Ishikawa (cell line): Measurements from ENCODE around the gene CCT6B.

Source experiments
- CEBPB ChIP-seq: IDR thresholded peaks from 2 replicates; pipeline ENCODE4 v1.6.1; 2012
- CREB1 ChIP-seq: IDR thresholded peaks from 2 replicates; pipeline ENCODE4 v1.6.1; 2012; ENCODE audit warnings: low read depth
- EGR1 ChIP-seq: IDR thresholded peaks from 2 replicates; pipeline ENCODE4 v1.6.1; 2012
- EP300 ChIP-seq: IDR thresholded peaks from 2 replicates; pipeline ENCODE4 v1.6.1; 2012; ENCODE audit warnings: borderline replicate concordance
- FOXM1 ChIP-seq: IDR thresholded peaks from 2 replicates; pipeline ENCODE4 v1.6.1; 2012; ENCODE audit warnings: low read depth, borderline replicate concordance
- MAX ChIP-seq: IDR thresholded peaks from 2 replicates; pipeline ENCODE4 v1.6.1; 2012
- NFIC ChIP-seq: IDR thresholded peaks from 2 replicates; pipeline ENCODE4 v1.6.1; 2012
- RAD21 ChIP-seq: IDR thresholded peaks from 2 replicates; pipeline ENCODE4 v1.6.1; 2012; ENCODE audit warnings: low read depth
- REST ChIP-seq: IDR thresholded peaks from 2 replicates; pipeline ENCODE4 v1.6.1; 2012; ENCODE audit warnings: low read depth, mild to moderate bottlenecking
- TAF1 ChIP-seq: IDR thresholded peaks from 2 replicates; pipeline ENCODE4 v1.6.1; 2012; ENCODE audit warnings: low read depth, mild to moderate bottlenecking
- TCF12 ChIP-seq: IDR thresholded peaks from 2 replicates; pipeline ENCODE4 v1.6.1; 2012; ENCODE audit warnings: low read depth
- TEAD4 ChIP-seq: IDR thresholded peaks from 2 replicates; pipeline ENCODE4 v1.6.1; 2012
- USF1 ChIP-seq: IDR thresholded peaks from 2 replicates; pipeline ENCODE4 v1.6.1; 2012
- YY1 ChIP-seq: IDR thresholded peaks from 2 replicates; pipeline ENCODE4 v1.6.1; 2012; ENCODE audit warnings: low read depth
- ZBTB7A ChIP-seq: IDR thresholded peaks from 2 replicates; pipeline ENCODE4 v1.6.1; 2012; ENCODE audit warnings: low read depth

Gene CCT6B

GRCh38 chr17:34996422-34997285, 35.4 kb upstream of the CCT6B start:
- TF ChIP-seq RAD21 (no peak), TEAD4 (no peak), REST (no peak), FOXM1 (no peak), TAF1 (no peak), CEBPB (no peak), NFIC (no peak)

- TF ChIP-seq EGR1 (no peak), NFIC (no peak)
Measured at GRCh38 chr17:34993031-34993430, 31.8 kb upstream of the CCT6B start.

- TF ChIP-seq TCF12 (no peak), MAX (no peak), NFIC (no peak), USF1 (no peak)
Measured at GRCh38 chr17:34991606-34992005, 30.3 kb upstream of the CCT6B start.

- TF ChIP-seq ZBTB7A (no peak), YY1 (no peak), EP300 (no peak), CEBPB (no peak), MAX (no peak), RAD21 (no peak), NFIC (no peak), REST (no peak), CREB1 (no peak), FOXM1 (no peak), TEAD4 (no peak), EGR1 (no peak)
Measured at GRCh38 chr17:34990921-34991365, 29.7 kb upstream of the CCT6B start.

- no peak for TF ChIP-seq REST
- TF ChIP-seq ZBTB7A: no peak
- no peak for TF ChIP-seq EP300
- TF ChIP-seq FOXM1: no peak
- TF ChIP-seq TEAD4: no peak
- TF ChIP-seq USF1: no peak
- TF ChIP-seq CREB1: no peak
- no peak for TF ChIP-seq YY1
- TF ChIP-seq TCF12: no peak
Measured at GRCh38 chr17:34989473-34989872, 28.2 kb upstream of the CCT6B start.
